Trophoblast cell (in vitro differentiated cells and primary cell): Measurements from ENCODE around the gene NUP160.

Experiments used
- DNase-seq, 2 donors: peaks; one replicate each; pipeline ENCODE4 v3.0.0-alpha.2; 2016
- H2AFZ ChIP-seq: 2 replicates; pipeline ENCODE4 v1.6.1; 2013; ENCODE audit warnings: low read length, moderate library complexity, mild to moderate bottlenecking; ENCODE audit not compliant: insufficient read depth, poor library complexity
- H2AK5ac ChIP-seq: 2 replicates; pipeline ENCODE4 v1.6.1; 2013; ENCODE audit warnings: mild to moderate bottlenecking, low read length
- H2BK120ac ChIP-seq: 2 replicates; pipeline ENCODE4 v1.6.1; 2013; ENCODE audit warnings: low read length, mild to moderate bottlenecking, moderate library complexity; ENCODE audit not compliant: insufficient read depth, poor library complexity
- H2BK12ac ChIP-seq: 2 replicates; pipeline ENCODE4 v1.6.1; 2013; ENCODE audit warnings: mild to moderate bottlenecking, low read length, moderate library complexity
- H2BK5ac ChIP-seq: 2 replicates; pipeline ENCODE4 v1.6.1; 2013; ENCODE audit warnings: low read length, low read depth, moderate library complexity, mild to moderate bottlenecking; ENCODE audit not compliant: poor library complexity
- H3K14ac ChIP-seq: 2 replicates; pipeline ENCODE4 v1.6.1; 2013; ENCODE audit warnings: mild to moderate bottlenecking, low read length
- H3K18ac ChIP-seq: 2 replicates; pipeline ENCODE4 v1.6.1; 2013; ENCODE audit warnings: mild to moderate bottlenecking, low read length
- H3K23ac ChIP-seq: 2 replicates; pipeline ENCODE4 v1.6.1; 2013; ENCODE audit warnings: low read length
- H3K27ac ChIP-seq: 2 replicates; pipeline ENCODE4 v1.5.1; 2013; ENCODE audit warnings: low read depth, mild to moderate bottlenecking, inconsistent platforms, low read length, moderate library complexity
- H3K27me3 ChIP-seq: 2 replicates; pipeline ENCODE4 v1.6.1; 2013; ENCODE audit warnings: inconsistent platforms, mild to moderate bottlenecking, low read length, moderate library complexity; ENCODE audit not compliant: insufficient read depth
- H3K36me3 ChIP-seq, 2 experiments: 1 replicate in 1 of 2; 2 replicates in 1 of 2; pipeline ENCODE4 v1.6.1; 2013; ENCODE audit warnings: low read length in 2 of 2, mild to moderate bottlenecking in 2 of 2, moderate library complexity in 1 of 2; ENCODE audit not compliant: insufficient read depth in 2 of 2, control insufficient read depth in 1 of 2
- H3K4ac ChIP-seq: 2 replicates; pipeline ENCODE4 v1.6.1; 2013; ENCODE audit warnings: low read depth, mild to moderate bottlenecking, low read length, moderate library complexity
- H3K4me1 ChIP-seq, 2 experiments: 1 replicate in 1 of 2; 2 replicates in 1 of 2; pipeline ENCODE4 v1.6.1; 2013; ENCODE audit warnings: low read length in 2 of 2, mild to moderate bottlenecking in 2 of 2, moderate library complexity in 1 of 2; ENCODE audit not compliant: insufficient read depth in 2 of 2, control insufficient read depth in 1 of 2
- H3K4me2 ChIP-seq: 2 replicates; pipeline ENCODE4 v1.6.1; 2013; ENCODE audit warnings: inconsistent platforms, mild to moderate bottlenecking, low read length, moderate library complexity
- H3K4me3 ChIP-seq: 2 replicates; pipeline ENCODE4 v1.5.1; 2013; ENCODE audit warnings: mild to moderate bottlenecking, low read depth, low read length, inconsistent platforms
- H3K79me1 ChIP-seq: one replicate; pipeline ENCODE4 v1.6.1; 2013; ENCODE audit warnings: low read length
- H3K79me2 ChIP-seq: 2 replicates; pipeline ENCODE4 v1.6.1; 2013; ENCODE audit warnings: low read length, mild to moderate bottlenecking; ENCODE audit not compliant: control insufficient read depth, insufficient read depth, poor library complexity
- H3K9ac ChIP-seq: 2 replicates; pipeline ENCODE4 v1.6.1; 2013; ENCODE audit warnings: mild to moderate bottlenecking, low read length
- H3K9me3 ChIP-seq: 2 replicates; pipeline ENCODE4 v1.6.1; 2013; ENCODE audit warnings: low read depth, mild to moderate bottlenecking, control low read depth, inconsistent platforms, low read length; ENCODE audit not compliant: insufficient read depth
- H4K12ac ChIP-seq: 2 replicates; pipeline ENCODE4 v1.6.1; 2013; ENCODE audit warnings: low read depth, mild to moderate bottlenecking, low read length, moderate library complexity
- H4K8ac ChIP-seq: 2 replicates; pipeline ENCODE4 v1.6.1; 2013; ENCODE audit warnings: low read depth, mild to moderate bottlenecking, low read length, moderate library complexity
- H4K91ac ChIP-seq: one replicate; pipeline ENCODE4 v1.6.1; 2013; ENCODE audit warnings: low read depth, mild to moderate bottlenecking, low read length, moderate library complexity
- WGBS: extraction: QIAGEN DNeasy Blood & Tissue Kit; methylation state at CpG from one replicate; pipeline ENCODE4 v1.1.7; 2013; ENCODE audit warnings: missing lambda C conversion rate; ENCODE audit not compliant: insufficient read length, insufficient coverage; ENCODE audit errors: extremely low coverage; 5-methylcytosine and 5-hydroxymethylcytosine counted together

Gene NUP160

DNA sequence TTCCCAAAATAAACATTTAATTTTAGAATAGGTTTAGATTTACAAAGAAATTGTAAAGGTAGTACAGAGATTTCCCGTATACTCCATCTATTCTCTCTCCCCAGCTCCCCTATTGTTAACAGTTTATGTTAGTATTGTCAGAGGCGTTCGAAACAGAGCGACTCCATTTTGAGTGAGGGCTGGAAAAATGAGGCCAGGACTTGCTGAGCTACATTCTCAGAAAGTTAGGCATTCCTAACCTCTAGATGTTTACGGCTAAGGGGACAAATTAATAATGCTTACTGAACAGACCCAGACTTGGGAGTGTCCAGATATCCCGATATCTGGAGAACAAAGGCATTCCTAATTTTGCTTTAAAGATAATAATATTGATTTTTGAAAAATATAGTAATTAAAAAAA, 12.4 kb upstream of the NUP160 start:
- Histone ChIP-seq H3K4ac (no peak overlapping the region), H2BK5ac (peak overlapping the region; percentile 75), H3K27ac (peak overlapping the region; percentile 74), H3K36me3 (no peaks in the 10 kb centered on the region), H2AFZ (no peak overlapping the region), H3K4me2 (no peak overlapping the region), H3K23ac (no peak overlapping the region), H3K9ac (no peak overlapping the region), H4K91ac (peak overlapping the region; percentile 96), H3K14ac (no peak overlapping the region), H3K4me3 (no peak overlapping the region), H4K12ac (no peak overlapping the region), H2BK12ac (no peak overlapping the region), H3K79me1 (peaks cover 6% of the 10 kb centered on the region), H3K27me3 (no peaks in the 10 kb centered on the region), H3K18ac (no peak overlapping the region), H4K8ac (peak overlapping the region; percentile 86), H3K9me3 (no peaks in the 10 kb centered on the region), H3K79me2 (no peaks in the 10 kb centered on the region), H2BK120ac (peak overlapping the region; percentile 97), H2AK5ac (no peak overlapping the region), H3K4me1 (peaks cover 8 to 9% of the 10 kb centered on the region in 2 experiments)
- DNase-seq, result peak; percentile 72 to 95
- WGBS, result no CpG with 5 or more reads among the region's 6 CpGs

DNA sequence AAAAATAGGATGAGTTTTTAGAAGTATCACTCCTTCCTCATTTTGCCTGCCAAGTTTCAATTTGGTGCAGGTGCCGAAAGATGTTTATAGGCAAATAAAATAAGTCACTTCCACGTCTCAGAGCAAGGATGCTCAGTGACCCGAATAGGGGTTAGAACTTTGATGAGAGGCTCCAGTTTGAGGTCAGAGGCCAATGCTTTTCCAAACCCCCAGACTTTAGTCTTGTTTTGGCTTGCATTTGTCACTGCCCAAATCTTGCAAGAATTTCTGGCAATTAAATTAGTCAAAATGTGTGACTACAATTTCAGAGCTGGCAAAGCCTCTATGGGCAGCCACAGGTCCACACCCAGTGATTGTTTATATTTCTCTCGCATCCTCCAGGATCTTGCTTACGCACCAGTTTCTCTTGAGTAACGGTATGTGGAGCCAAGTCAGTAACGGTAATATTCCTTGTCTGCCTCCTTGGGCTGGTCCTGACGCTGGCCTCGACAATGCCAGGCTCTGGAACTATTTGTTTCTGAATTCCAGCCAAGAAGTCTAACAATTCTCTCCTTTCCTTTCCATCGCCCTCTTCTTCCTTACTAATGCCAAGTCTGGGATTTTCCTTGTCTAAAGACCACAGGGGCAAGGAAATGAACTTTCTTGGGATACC, 9.9 kb upstream of the NUP160 start:
- Histone ChIP-seq H3K23ac (no peak overlapping the region), H3K4ac (no peak overlapping the region), H2BK5ac (no peak overlapping the region), H4K91ac (no peak overlapping the region), H4K12ac (no peak overlapping the region), H3K79me2 (no peaks in the 10 kb centered on the region), H3K27ac (no peak overlapping the region), H3K27me3 (no peaks in the 10 kb centered on the region), H3K4me2 (no peak overlapping the region), H2AK5ac (no peak overlapping the region), H3K4me3 (no peak overlapping the region), H2BK12ac (no peak overlapping the region), H3K4me1 (peaks cover 8 to 9% of the 10 kb centered on the region in 2 experiments), H3K14ac (no peak overlapping the region), H3K9me3 (no peaks in the 10 kb centered on the region), H3K18ac (no peak overlapping the region), H2AFZ (no peak overlapping the region), H3K9ac (no peak overlapping the region), H2BK120ac (no peak overlapping the region), H4K8ac (no peak overlapping the region), H3K36me3 (no peaks in the 10 kb centered on the region), H3K79me1 (peaks cover 6% of the 10 kb centered on the region)
- no CpG with 5 or more reads among the region's 10 CpGs for WGBS
- DNase-seq, result no peak

DNA sequence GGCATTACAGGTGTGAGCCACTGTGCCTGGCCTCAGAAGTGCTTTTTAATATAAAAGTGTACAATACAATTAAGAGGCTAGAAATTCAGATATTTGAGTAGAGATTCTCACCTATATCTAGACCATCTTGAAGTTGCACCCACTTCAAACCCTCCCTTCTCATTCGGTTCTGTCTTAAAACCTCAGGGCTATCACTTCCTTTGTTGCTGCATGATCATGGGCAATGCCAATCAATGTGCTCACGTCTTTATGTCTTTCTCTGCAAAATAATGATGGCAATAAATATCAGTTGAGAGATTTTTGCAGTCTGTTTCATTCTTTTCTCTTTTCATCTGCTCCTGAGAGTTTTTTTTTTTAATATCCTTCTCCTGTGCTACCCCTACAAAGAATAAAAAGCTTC, 9.3 kb upstream of the NUP160 start:
- H3K36me3 ChIP-seq, result no peaks in the 10 kb centered on the region
- DNase-seq, result no peak
- no peak overlapping the region for H3K4me2 ChIP-seq
- H3K4me3 ChIP-seq, result no peak overlapping the region
- H3K27me3 ChIP-seq, result no peaks in the 10 kb centered on the region
- no peak overlapping the region for H2BK120ac ChIP-seq
- no peak overlapping the region for H2AK5ac ChIP-seq
- no peak overlapping the region for H3K14ac ChIP-seq
- peaks cover 8 to 9% of the 10 kb centered on the region in 2 experiments for H3K4me1 ChIP-seq
- no peak overlapping the region for H3K4ac ChIP-seq
- no peak overlapping the region for H3K23ac ChIP-seq
- H2BK12ac ChIP-seq, result no peak overlapping the region
- H3K9me3 ChIP-seq, result no peaks in the 10 kb centered on the region
- H3K18ac ChIP-seq, result no peak overlapping the region
- H4K12ac ChIP-seq, result no peak overlapping the region
- H2AFZ ChIP-seq, result no peak overlapping the region
- H3K9ac ChIP-seq, result no peak overlapping the region
- no peak overlapping the region for H4K91ac ChIP-seq
- no peak overlapping the region for H2BK5ac ChIP-seq
- peaks cover 6% of the 10 kb centered on the region for H3K79me1 ChIP-seq
- H3K27ac ChIP-seq, result no peak overlapping the region
- no CpG with 5 or more reads among the region's 2 CpGs for WGBS
- no peak overlapping the region for H4K8ac ChIP-seq
- no peaks in the 10 kb centered on the region for H3K79me2 ChIP-seq

DNA sequence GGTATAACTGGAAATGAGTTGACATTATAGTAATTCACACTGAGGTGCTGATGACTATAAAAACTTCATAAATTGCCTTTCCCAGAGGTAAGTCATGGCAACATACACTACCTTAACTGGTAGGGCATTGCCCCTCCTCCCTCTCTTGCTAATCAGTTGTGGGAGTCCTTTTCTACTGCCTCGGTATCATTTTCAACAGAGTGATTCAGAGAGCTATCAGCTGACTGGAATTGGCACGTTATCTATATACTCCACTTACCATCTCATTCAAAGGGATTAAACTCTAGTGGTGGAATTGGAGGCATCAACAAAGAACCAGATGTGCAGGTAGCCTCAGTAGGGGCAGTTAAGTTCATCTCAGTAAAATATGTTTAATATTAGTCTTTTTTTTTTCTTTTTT, 8.0 kb upstream of the NUP160 start:
- no peak overlapping the region for H3K23ac ChIP-seq
- WGBS, result no CpG with 5 or more reads among the region's 2 CpGs

More for the DNA sequence above, 8.0 kb upstream of the NUP160 start:
- Histone ChIP-seq H3K4me1 (peaks cover 6 to 8% of the 10 kb centered on the region in 2 experiments), H3K9ac (no peak overlapping the region), H4K12ac (no peak overlapping the region), H3K36me3 (no peaks in the 10 kb centered on the region), H3K4me2 (no peak overlapping the region), H2BK120ac (no peak overlapping the region), H2AK5ac (no peak overlapping the region), H3K9me3 (no peaks in the 10 kb centered on the region), H2AFZ (no peak overlapping the region), H3K14ac (no peak overlapping the region), H4K91ac (no peak overlapping the region), H3K4me3 (no peak overlapping the region), H3K79me1 (peaks cover 5% of the 10 kb centered on the region), H3K18ac (no peak overlapping the region), H2BK12ac (no peak overlapping the region), H3K27ac (no peak overlapping the region), H4K8ac (no peak overlapping the region), H3K27me3 (no peaks in the 10 kb centered on the region), H3K4ac (no peak overlapping the region), H3K79me2 (no peaks in the 10 kb centered on the region), H2BK5ac (no peak overlapping the region)
- no peak for DNase-seq
